HG02870 (cell line): Measurements from ENCODE around the gene NEU1.
A peak's percentile ranks its signal among the peaks of the same experiment; 100 is the strongest.
"Not testable (repeated sequence)": the region's sequence is repeated elsewhere in the genome, so short reads cannot be mapped to it uniquely, and the experiment has no call there.

ENCODE experiments used
- ATAC-seq: cut with Tn5 transposase; IDR thresholded peaks from one replicate; pipeline ENCODE4 v1.9.1; 2021; ENCODE audit warnings: mild to moderate bottlenecking, moderate library complexity; ENCODE audit not compliant: unreplicated experiment

The NEU1 gene

GRCh38 chr6:31847276-31847978 is 15.2 kb downstream of the NEU1 start:
- ATAC-seq = no peak

GRCh38 chr6:31844507-31844906 is 18.1 kb downstream of the NEU1 start:
- ATAC-seq = no peak

- ATAC-seq = no peak
Observed at GRCh38 chr6:31842053-31842452, 20.6 kb downstream of the NEU1 start.

GRCh38 chr6:31839779-31840126 is 22.9 kb downstream of the NEU1 start:
- ATAC-seq = not testable (repeated sequence)

- ATAC-seq = no peak
Observed at GRCh38 chr6:31838968-31839367, 23.7 kb downstream of the NEU1 start.

GRCh38 chr6:31838114-31838553 is 24.5 kb downstream of the NEU1 start:
- not testable (repeated sequence) for ATAC-seq

- no peak for ATAC-seq
Observed at GRCh38 chr6:31837369-31838113, 25.1 kb downstream of the NEU1 start.

- ATAC-seq = no peak
Observed at GRCh38 chr6:31836474-31837368, 25.9 kb downstream of the NEU1 start.

- ATAC-seq = no peak
Observed at GRCh38 chr6:31836047-31836473, 26.6 kb downstream of the NEU1 start.

GRCh38 chr6:31834367-31835250 is 28.0 kb downstream of the NEU1 start:
- ATAC-seq = no peak

- ATAC-seq = no peak
Observed at GRCh38 chr6:31831350-31832215, 31.0 kb downstream of the NEU1 start.

- ATAC-seq = no peak
Observed at GRCh38 chr6:31830886-31831335, 31.7 kb downstream of the NEU1 start.

- no peak for ATAC-seq
Observed at GRCh38 chr6:31829633-31830283, 32.9 kb downstream of the NEU1 start.

- ATAC-seq = peak; percentile 57
Observed at GRCh38 chr6:31827286-31828079, 35.1 kb downstream of the NEU1 start, which contains the start of gene HSPA1B. Gene HSPA1B (plus strand): TSS chr6:31827738. CDS start chr6:31827951, 213 bp downstream.

- ATAC-seq = no peak
Observed at GRCh38 chr6:31826793-31827285, 35.8 kb downstream of the NEU1 start.

- ATAC-seq = no peak
Observed at GRCh38 chr6:31825553-31825952, 37.1 kb downstream of the NEU1 start.

- ATAC-seq = not testable (repeated sequence)
Observed at GRCh38 chr6:31823592-31824196, 38.9 kb downstream of the NEU1 start.
